Chondrocyte (in vitro differentiated cells): ENCODE measurements around the gene BORCS5. TPM values are rescaled to one million over a fixed set of nuclear protein-coding genes. Genes with fewer than 3 reads are reported as not detected.
"Not testable (repeated sequence)": the region's sequence is repeated elsewhere in the genome, so short reads cannot be mapped to it uniquely, and the experiment has no call there.

ENCODE experiments used
- DNase-seq: peaks from one replicate; pipeline ENCODE4 v3.0.0; 2021; ENCODE audit warnings: mixed read lengths, low spot score
- H3K27ac Mint-ChIP-seq: one replicate; pipeline ENCODE4 v1.8.0; 2021; ENCODE audit warnings: mild to moderate bottlenecking, moderate library complexity, mixed read lengths; ENCODE audit not compliant: unreplicated experiment
- H3K27me3 Mint-ChIP-seq: 2 replicates; pipeline ENCODE4 v1.8.0; 2021; ENCODE audit warnings: low read depth, mixed read lengths
- H3K36me3 Mint-ChIP-seq: 2 replicates; pipeline ENCODE4 v1.8.0; 2021; ENCODE audit warnings: low read depth, mixed read lengths
- H3K4me1 Mint-ChIP-seq: 2 replicates; pipeline ENCODE4 v1.8.0; 2021; ENCODE audit warnings: low read depth, mild to moderate bottlenecking, mixed read lengths
- H3K4me3 Mint-ChIP-seq: one replicate; pipeline ENCODE4 v1.8.0; 2021; ENCODE audit warnings: mild to moderate bottlenecking, moderate library complexity, mixed read lengths; ENCODE audit not compliant: unreplicated experiment
- H3K9me3 Mint-ChIP-seq: 2 replicates; pipeline ENCODE4 v1.8.0; 2021; ENCODE audit warnings: low read depth, mixed read lengths
- long read RNA-seq: library from polyadenylated mRNA; stranded (forward); transcript quantifications from one replicate; pipeline ENCODE4 v2.0.0, GENCODE V29; 2021
- total RNA-seq: library from RNA; stranded (reverse); gene quantifications from 3 replicates; pipeline ENCODE4 v1.2.1, GENCODE V29; 2021
- TF ChIP-seq, protein P1 (sequence below): fragments of 200-600 bp; sonication (generic); IDR thresholded peaks from 2 replicates; pipeline ENCODE4 v1.5.0; 2021; ENCODE audit warnings: antibody characterized with exemption, mild to moderate bottlenecking, moderate library complexity

BORCS5 gene
- 9.3 to 12.3 TPM (median 11.3 TPM) in 3 replicates for total RNA-seq
- long read RNA-seq, full-length matches to known transcripts: 7 of 11 reads
- long read RNA-seq, partial matches to known transcripts: 1 of 11 reads
- long read RNA-seq, other reads (novel, unspliced or antisense): 3 of 11 reads

DNA sequence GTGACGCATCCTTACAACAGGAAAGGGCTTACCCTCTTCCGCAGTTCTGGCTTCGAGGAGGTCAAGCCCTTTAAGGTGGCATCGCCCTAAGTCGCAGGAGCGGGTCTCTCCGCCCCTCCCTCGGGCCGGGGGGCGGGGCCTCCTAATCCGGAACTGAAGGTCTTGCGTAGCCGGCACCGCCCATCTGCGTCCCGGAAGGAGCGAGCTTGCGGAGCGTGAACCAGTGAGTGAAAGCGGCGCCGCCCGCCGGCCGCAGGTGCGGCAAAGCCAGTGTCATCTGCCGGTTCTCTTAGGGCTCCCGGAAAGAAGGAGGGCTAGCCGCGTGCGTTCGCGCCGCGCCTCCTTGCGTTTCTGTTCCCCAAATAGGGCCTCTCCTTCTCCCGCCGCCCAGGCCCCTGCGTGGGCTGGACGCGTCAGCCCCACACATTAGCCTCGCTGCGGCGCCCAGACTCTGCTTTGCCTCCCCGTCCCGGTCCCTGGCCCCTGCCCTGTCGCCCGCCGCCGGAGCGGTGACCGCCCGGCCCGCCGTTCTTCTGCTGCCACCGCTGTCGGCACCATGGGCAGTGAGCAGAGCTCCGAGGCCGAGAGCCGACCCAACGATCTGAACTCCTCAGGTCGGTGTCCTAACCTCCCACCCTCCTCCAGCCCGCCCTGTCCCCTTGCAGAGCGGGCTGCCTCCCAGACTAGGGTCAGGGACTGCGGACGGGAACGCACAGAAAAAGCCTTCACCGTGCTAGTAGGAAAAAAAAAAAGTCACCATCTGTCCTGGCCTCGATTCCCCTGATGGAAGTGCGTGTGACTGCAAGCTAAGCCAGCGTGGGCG, at the start of gene BORCS5:
Gene BORCS5 (plus strand): TSS at position 183 of the 823 bp plus-strand sequence. CDS start 374 bp downstream, at position 557.
- H3K36me3 Mint-ChIP-seq: no peaks in the 10 kb centered on the region
- H3K4me3 Mint-ChIP-seq: peak within 1 kb of the TSS; percentile 92
- peak; percentile 95 for DNase-seq
- H3K27me3 Mint-ChIP-seq: no peaks in the 10 kb centered on the region
- peak within 1 kb of the TSS; percentile 92 for H3K27ac Mint-ChIP-seq
- H3K4me1 Mint-ChIP-seq: peaks cover 16% of the 10 kb centered on the region
- H3K9me3 Mint-ChIP-seq: no peaks in the 10 kb centered on the region
- TF ChIP-seq, protein P1, sequence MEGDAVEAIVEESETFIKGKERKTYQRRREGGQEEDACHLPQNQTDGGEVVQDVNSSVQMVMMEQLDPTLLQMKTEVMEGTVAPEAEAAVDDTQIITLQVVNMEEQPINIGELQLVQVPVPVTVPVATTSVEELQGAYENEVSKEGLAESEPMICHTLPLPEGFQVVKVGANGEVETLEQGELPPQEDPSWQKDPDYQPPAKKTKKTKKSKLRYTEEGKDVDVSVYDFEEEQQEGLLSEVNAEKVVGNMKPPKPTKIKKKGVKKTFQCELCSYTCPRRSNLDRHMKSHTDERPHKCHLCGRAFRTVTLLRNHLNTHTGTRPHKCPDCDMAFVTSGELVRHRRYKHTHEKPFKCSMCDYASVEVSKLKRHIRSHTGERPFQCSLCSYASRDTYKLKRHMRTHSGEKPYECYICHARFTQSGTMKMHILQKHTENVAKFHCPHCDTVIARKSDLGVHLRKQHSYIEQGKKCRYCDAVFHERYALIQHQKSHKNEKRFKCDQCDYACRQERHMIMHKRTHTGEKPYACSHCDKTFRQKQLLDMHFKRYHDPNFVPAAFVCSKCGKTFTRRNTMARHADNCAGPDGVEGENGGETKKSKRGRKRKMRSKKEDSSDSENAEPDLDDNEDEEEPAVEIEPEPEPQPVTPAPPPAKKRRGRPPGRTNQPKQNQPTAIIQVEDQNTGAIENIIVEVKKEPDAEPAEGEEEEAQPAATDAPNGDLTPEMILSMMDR: peak; percentile 63

DNA sequence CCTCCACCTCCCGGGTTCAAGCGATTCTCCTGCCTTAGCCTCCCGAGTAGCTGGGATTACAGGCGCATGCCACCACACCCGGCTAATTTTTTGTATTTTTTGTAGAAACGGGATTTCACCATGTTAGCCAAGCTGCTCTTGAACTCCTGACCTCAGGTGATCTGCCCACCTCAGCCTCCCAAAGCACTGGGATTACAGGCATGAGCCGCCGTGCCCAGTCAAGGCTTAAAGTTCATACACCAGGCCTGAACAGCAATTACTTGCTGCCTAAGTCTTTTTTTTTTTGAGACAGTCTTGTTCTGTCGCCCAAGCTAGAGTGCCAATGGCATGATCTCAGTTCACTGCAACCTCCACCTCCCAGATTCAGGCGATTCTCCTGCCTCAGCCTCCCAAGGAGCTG, 46.2 kb upstream of the BORCS5 start:
- not testable (repeated sequence) for H3K4me1 Mint-ChIP-seq, H3K36me3 Mint-ChIP-seq, DNase-seq, H3K27ac Mint-ChIP-seq, H3K9me3 Mint-ChIP-seq, H3K27me3 Mint-ChIP-seq, H3K4me3 Mint-ChIP-seq

DNA sequence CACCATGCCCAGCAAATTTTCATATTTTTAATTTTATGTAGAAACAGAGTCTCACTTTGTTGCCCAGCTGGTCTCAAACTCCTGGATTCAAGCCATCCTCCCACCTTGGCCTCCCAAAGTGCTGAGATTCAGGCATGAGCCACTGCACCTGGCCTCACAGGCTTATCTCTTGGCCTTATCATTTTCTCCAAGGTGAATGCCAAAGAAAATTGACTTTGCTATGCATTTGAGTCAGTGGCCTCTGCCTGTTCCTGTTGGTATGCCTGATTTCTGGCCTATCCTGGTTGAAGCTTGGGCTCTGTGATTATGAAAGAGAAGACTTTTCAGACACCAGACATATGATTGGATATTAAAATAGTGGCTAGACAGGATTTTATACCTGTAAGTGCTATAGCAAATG, 41.0 kb upstream of the BORCS5 start:
- no peaks in the 10 kb centered on the region for H3K27me3 Mint-ChIP-seq
- DNase-seq: no peak
- H3K36me3 Mint-ChIP-seq: no peaks in the 10 kb centered on the region
- TF ChIP-seq, protein P1: no peak
- peaks cover 13% of the 10 kb centered on the region for H3K4me1 Mint-ChIP-seq
- no peak overlapping the region for H3K27ac Mint-ChIP-seq
- H3K9me3 Mint-ChIP-seq: no peaks in the 10 kb centered on the region
- no peak overlapping the region for H3K4me3 Mint-ChIP-seq

DNA sequence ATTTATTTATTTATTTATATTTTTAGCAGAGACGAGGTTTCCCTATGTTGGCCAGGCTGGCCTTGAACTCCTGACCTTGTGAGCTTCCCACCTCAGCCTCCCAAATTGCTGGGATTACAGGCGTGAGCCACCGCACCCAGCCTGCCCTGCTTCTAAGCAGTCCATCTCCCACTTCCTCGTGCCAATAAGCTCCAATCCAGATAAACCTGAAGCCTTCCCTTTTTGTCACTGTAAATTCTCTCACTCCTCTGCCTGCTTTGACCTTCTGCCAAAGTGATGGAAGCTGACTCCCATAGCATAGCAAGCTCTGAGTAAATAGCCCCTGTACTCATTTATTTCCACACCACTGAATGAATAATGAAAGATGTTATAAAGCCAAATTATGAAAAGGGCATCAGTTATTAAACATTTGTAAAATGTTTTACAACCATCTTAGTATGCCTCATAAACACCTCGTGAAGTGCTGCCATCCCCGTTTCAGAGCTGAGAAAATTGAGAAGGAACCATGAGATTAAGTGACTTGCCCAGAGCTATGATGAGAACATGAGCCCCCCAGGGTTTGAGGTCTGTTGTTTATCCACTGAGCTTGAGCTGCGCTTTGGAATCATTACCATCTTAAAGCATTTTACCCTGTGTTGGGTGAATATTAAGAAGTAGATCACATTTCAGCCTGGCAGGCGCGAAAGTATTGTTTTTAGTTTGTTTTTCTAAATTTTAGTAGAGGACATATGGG, 37.3 kb upstream of the BORCS5 start:
- H3K27me3 Mint-ChIP-seq: no peaks in the 10 kb centered on the region
- no peak for DNase-seq
- no peaks in the 10 kb centered on the region for H3K36me3 Mint-ChIP-seq
- no peak overlapping the region for H3K4me3 Mint-ChIP-seq
- TF ChIP-seq, protein P1: no peak
- no peak overlapping the region for H3K27ac Mint-ChIP-seq
- no peaks in the 10 kb centered on the region for H3K9me3 Mint-ChIP-seq
- H3K4me1 Mint-ChIP-seq: peaks cover 13% of the 10 kb centered on the region

DNA sequence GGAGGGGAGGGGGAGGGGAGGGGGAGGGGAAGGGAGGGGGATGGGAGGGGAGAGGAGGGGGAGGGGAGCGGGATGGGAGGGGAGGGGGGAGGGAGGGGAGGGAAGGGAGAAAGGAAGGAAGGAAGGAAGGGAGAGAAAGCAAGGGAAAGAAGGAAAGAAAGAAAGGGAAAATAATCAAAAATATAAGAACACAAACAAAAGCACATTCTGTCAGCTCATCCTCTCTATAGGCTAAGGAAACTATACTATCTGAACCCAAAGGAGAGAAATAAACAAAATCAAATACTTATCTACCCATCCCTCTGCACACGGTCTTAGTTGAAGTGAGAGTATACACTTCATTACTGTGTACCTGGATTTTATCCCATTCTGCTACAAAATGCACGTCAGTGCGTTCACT, 33.8 kb upstream of the BORCS5 start:
- TF ChIP-seq, protein P1: no peak
- DNase-seq: no peak
- H3K27me3 Mint-ChIP-seq: no peaks in the 10 kb centered on the region
- H3K4me1 Mint-ChIP-seq: peaks cover 13% of the 10 kb centered on the region
- H3K27ac Mint-ChIP-seq: no peak overlapping the region
- no peak overlapping the region for H3K4me3 Mint-ChIP-seq
- no peaks in the 10 kb centered on the region for H3K36me3 Mint-ChIP-seq
- no peaks in the 10 kb centered on the region for H3K9me3 Mint-ChIP-seq
